Epidermal melanocyte (primary cell): ENCODE measurements around the gene CTH.
"Not testable (repeated sequence)": the region's sequence is repeated elsewhere in the genome, so short reads cannot be mapped to it uniquely, and the experiment has no call there.

Experiments used
- DNase-seq: peaks from one replicate; pipeline ENCODE4 v3.0.0; 2011; ENCODE audit warnings: low spot score; ENCODE audit not compliant: insufficient read length

Gene CTH

GRCh38 chr1:70452164-70452939, 41.3 kb downstream of the CTH start:
- not testable (repeated sequence) for DNase-seq

DNA sequence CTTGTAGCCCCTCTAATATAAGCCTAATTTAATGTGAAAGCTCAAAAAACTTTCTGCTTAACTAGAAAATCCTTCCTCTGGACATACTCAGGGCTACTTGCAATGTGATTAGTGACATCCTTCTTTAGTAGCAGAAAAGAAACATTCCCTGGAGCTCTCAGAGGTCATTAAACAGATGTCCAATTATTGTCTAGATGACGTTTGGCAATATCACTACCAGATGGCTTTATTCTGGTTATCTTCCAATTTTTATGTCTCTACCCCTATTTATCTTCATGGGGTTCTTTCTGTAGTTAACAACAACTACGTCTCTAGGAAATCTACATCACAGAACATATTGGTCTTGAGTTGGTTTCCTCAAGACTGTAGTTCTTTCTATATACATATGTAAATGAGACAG, 44.2 kb downstream of the CTH start:
- no peak for DNase-seq

DNA sequence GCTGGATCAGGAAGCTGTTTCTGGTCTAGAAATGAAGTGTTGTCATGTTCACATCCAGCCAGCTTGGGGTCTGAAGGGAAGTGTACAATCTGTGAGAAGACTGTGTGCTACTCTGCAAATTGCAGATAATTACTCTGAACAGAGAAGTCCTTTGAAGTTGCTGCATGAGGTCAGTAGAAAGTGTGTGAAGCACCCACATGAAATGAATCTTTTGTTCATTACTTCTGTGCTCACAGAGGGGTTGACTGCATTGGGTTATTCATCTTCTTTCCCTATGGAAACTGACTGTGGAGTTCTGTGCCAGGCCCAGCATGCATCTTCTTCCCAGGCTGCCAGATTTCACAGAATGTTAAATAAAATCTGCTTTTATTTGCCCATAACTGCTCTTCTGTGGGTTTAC, 47.1 kb downstream of the CTH start:
- DNase-seq = peak; percentile 16

DNA sequence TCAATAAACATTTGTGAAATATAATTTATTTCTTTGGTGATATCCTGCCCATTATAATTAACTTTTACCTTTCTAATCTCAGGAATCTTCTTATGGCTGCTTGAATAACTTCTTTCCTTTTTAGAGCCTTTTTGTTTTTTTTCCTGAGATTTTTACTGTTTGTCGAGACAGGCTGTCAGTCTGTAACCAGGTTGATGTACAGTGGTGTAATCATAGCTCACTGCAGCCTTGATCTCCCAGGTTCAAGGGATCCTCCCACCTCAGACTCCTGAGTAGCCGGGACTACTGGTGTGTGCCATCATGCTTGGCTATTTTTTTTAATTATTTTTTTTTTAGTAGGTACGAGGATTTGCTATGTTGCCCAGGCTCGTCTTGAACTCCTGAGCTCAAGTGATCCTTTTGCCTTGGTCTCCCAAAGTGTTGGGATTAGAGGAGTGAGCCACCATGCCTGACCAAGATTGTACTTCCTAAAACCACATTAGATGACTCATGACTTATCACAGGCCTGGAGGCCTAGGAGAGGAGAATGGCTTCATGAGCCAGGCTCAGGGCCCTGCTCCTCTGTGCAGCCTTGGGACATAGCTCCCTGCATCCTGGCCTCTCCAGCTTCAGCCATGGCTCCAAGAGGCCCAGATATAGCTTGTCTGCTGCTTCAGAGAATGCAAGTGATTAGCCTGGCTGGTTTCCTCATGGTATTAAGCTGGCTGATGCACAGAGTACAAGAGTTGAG, 48.6 kb downstream of the CTH start:
- no peak for DNase-seq

DNA sequence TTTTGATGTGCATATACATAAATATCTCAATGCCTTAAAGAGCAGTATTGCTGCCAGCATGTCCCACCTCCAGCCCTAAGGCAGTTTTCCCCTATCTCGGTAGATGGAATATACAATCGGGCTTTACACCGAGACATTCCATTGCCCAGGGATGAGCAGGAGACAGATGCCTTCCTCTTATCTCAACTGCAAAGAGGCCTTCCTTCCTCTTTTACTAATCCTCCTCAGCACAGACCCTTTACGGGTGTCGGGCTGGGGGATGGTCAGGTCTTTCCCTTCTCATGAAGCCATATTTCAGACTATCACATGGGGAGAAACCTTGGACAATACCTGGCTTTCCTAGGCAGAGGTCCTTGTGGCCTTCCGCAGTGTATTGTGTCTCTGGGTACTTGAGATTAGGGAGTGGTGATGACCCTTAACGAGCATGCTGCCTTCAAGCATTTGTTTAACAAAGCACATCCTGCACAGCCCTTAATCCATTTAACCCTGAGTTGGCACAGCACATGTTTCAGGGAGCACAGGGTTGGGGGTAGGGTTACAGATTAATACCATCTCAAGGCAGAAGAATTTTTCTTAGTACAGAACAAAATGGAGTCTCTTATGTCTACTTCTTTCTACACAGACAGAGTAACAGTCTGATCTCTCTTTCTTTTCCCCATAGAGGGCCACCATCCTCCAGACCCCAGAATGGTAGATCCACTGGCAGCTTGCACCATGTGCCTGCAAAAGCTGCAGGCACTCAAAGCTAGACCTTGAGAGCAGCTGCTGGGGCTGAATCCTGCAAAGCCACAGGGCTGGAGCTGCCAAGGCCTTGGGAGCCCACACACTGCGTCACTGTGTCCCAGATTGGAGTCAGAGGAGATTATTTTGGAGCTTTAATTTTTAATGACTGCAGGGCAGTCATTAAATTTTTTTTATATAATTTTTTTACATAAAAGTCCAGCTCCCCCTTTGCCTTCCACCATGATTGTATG, 50.0 kb downstream of the CTH start:
- DNase-seq = not testable (repeated sequence)

GRCh38 chr1:70462611-70463010, 51.5 kb downstream of the CTH start:
- no peak for DNase-seq

- DNase-seq = peak; percentile 85
Measured at GRCh38 chr1:70465911-70466310, 54.8 kb downstream of the CTH start.

DNA sequence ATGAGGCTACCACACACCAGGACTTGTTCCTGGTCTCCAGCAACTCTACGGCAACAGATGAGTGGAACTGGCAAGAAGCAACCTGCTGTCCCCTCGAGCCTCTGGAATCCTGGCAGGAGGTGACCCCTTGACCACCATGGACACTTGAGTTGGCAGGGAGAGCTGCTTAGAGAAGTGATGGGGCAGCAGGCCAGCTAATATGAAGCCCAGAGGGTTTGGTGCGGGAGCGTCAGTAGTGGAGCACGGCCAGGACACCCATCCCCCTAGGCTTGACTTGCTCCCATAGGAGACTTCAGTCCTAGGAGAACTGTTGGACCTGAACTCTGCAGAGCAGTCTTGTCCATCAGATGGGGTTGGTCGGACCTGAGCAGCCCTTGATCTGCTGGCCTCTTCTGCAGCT, 56.5 kb downstream of the CTH start:
- no peak for DNase-seq

DNA sequence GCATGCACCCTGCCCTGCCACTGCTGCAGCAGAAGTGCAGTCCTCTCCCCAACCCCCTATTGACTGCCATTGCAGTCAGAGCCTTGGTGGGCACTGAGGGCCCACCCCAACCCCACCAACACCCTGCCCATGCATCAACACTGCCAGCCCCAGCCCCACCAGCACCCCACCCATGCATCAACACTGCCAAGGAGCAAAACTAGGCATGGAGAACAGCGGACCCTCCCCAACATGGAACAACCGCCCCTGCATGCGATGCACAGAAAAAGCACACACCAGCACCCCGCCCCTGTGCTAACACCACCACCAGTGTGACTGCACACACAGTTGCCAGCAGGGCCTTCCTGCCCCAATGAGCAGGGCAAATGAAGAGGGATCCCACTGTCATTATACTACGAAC, 57.1 kb downstream of the CTH start:
- no peak for DNase-seq

DNA sequence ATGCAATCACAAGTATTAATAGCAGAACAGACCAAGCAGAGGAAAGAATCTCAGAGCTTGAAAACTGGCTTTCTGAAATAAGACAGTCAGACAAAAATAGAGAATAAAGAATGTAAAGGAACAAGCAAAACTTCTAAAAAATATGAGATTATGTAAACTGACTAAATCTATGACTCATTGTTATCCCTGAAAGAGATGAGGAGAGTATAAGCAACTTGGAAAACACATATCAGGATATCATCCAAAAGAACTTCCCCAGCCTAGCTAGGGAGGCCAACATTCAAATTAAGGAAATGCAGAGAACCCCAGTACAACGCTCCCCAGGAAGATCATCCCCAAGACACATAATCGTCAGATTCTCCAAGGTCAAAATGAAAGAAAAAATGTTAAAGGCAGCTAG, 58.1 kb downstream of the CTH start:
- not testable (repeated sequence) for DNase-seq

DNA sequence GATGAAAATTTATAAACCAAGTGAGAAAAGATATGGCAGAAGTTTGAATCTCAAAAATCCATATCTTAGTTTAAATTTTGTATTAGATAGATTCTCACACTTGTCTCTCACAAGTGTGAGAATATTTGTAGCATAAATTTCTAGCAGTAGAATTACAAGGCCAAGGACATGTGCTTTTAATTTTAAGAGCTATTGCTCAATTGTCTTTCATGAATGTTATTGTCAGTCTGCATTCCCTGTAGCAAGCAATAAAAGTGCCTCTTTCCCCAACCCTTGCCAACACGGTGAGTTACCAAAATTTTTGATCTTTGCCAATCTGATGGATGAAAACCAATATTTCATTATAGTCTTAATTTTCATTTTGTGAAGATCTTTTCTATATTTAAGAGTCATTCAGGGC, 64.0 kb downstream of the CTH start:
- DNase-seq = peak; percentile 32

- DNase-seq = no peak
Measured at GRCh38 chr1:70477090-70477489, 66.0 kb downstream of the CTH start.

DNA sequence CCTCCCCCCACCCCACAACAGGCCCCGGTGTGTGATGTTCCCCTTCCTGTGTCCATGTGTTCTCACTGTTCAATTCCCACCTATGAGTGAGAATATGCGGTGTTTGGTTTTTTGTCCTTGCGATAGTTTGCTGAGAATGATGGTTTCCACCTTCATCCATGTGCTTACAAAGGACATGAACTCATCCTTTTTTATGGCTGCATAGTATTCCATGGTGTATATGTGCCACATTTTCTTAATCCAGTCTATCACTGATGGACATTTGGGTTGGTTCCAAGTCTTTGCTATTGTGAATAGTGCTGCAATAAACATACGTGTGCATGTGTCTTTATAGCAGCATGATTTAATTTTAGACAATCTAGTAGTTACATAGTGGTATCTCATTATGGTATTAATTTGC, 66.8 kb downstream of the CTH start:
- DNase-seq = not testable (repeated sequence)

DNA sequence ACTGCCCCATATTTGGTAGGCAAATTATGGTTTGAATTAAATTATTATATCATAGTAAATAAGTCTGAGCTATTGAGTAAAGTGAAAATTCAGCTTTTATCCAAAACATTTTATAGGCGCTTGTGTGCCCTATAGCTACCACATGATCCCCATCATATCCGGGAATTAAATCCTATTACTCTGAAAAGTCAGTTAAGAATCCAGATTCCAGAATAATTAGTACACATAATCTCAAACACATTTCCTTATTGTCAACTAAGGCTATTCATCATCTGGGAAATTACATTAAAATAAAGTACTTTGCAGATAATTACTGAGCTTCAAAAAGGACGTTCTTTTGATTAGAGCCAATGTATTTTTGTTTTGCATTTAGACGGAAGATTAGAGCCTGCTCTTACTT, 72.3 kb downstream of the CTH start:
- DNase-seq = no peak

GRCh38 chr1:70485624-70486023, 74.6 kb downstream of the CTH start:
- DNase-seq = no peak

GRCh38 chr1:70486676-70487458, 75.8 kb downstream of the CTH start:
- no peak for DNase-seq

GRCh38 chr1:70487459-70487815, 76.4 kb downstream of the CTH start:
- DNase-seq = no peak

GRCh38 chr1:70487910-70488665, 77.0 kb downstream of the CTH start:
- DNase-seq = peak; percentile 36
